ENCODE data around the gene GPR137B. TPM values are rescaled to one million over a fixed set of nuclear protein-coding genes. Genes with fewer than 3 reads are reported as not detected.

Gene GPR137B
- total and polyA plus RNA-seq, 2 donors (not counting 1 experiment from before 2014, with no cell fraction given), result 12.9 to 13.6 TPM

DNA sequence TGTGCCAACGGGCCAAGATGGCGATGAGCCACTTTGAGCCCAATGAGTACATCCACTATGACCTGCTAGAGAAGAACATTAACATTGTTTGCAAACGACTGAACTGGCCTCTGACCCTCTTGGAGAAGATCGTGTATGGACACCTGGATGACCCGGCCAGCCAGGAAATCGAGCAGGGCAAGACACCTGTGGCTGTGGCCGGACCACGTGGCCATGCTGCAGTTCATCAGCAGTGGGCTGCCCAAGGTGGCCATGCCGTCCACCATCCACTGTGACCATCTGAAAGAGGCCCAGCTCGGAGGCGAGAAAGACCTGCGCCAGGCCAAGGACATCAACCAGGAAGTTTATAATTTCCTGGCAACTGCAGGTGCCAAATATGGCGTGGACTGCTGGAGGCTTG is 32.2 kb upstream of the GPR137B start:
- Histone ChIP-seq H3K4me2 (ENCODE audit: extremely low read depth, insufficient read depth, low read length) (no peak overlapping the region), H4K20me1 (ENCODE audit: control insufficient read depth, extremely low read depth, insufficient read depth, low read length) (no peaks in the 10 kb centered on the region), H3K4me3 (replicated peaks in 1 of 4; ENCODE audit: control extremely low read depth in 1 of 4, insufficient read depth in 1 of 4, low read depth in 3 of 4, low read length in 4 of 4) (no peak overlapping the region), H3K4me1 (ENCODE audit: control insufficient read depth, extremely low read depth, insufficient read depth, low read length) (no peaks in the 10 kb centered on the region), H3K9ac (ENCODE audit: insufficient read depth, low read length) (no peak overlapping the region), H3K36me3 (ENCODE audit: control insufficient read depth, insufficient read depth, low read length) (no peaks in the 10 kb centered on the region), H3K79me2 (ENCODE audit: control insufficient read depth, insufficient read depth, low read length) (no peaks in the 10 kb centered on the region), H2AFZ (ENCODE audit: low read length) (no peak overlapping the region), H3K9me3 (ENCODE audit: control insufficient read depth, insufficient read depth, low read depth, low read length) (no peaks in the 10 kb centered on the region), H3K27ac (ENCODE audit: insufficient read depth, low read length) (no peak overlapping the region), H3K27me3 (ENCODE audit: control insufficient read depth, insufficient read depth, low read length) (no peaks in the 10 kb centered on the region)
- no peak for TF ChIP-seq EZH2 (IDR thresholded peaks at IDR 0.05; ENCODE audit: low read length, missing control alignments)
- TF ChIP-seq, protein P1, sequence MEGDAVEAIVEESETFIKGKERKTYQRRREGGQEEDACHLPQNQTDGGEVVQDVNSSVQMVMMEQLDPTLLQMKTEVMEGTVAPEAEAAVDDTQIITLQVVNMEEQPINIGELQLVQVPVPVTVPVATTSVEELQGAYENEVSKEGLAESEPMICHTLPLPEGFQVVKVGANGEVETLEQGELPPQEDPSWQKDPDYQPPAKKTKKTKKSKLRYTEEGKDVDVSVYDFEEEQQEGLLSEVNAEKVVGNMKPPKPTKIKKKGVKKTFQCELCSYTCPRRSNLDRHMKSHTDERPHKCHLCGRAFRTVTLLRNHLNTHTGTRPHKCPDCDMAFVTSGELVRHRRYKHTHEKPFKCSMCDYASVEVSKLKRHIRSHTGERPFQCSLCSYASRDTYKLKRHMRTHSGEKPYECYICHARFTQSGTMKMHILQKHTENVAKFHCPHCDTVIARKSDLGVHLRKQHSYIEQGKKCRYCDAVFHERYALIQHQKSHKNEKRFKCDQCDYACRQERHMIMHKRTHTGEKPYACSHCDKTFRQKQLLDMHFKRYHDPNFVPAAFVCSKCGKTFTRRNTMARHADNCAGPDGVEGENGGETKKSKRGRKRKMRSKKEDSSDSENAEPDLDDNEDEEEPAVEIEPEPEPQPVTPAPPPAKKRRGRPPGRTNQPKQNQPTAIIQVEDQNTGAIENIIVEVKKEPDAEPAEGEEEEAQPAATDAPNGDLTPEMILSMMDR (conservative IDR thresholded peaks at IDR 0.05 in 1 of 2, IDR thresholded peaks at IDR 0.05 in 1 of 2; ENCODE audit: low read depth in 1 of 2, low read length in 2 of 2), result no peak
- no peak for DNase-seq (ENCODE audit: low read depth in 2 of 2)

DNA sequence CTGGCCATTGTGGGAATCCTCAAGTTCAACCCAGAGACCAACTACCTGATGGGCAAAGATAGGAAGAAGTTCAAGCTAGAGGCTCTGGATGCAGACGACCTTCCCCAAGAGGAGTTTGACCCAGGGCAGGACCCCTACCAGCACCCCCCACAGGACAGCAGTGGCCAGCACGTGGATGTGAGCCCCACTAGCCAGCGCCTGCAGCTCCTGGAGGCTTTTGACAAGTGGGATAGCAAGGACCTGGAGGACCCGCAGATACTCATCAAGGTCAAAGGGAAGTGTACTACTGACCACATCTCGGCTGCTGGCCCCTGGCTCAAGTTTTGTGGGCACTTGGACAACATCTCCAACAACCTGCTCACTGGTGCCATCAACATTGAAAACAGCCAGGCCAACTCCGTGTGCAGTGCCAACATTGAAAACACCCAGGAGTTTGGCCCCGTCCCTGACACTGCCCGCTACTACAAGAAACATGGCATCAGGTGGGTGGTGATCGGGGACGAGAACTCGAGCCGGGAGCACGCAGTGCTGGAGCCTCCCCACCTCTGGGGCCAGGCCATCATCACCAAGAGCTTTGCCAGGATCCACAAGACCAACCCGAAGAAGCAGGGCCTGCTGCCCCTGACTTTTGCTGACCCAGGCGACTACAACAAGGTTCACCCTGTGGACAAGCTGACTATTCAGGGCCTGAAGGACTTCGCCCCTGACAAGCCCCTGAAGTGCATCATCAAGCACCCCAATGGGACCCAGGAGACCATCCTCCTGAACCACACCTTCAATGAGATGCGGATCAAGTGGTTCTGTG is 30.6 kb upstream of the GPR137B start:
- Histone ChIP-seq H3K79me2 (ENCODE audit: control insufficient read depth, insufficient read depth, low read length) (no peaks in the 10 kb centered on the region), H3K27me3 (ENCODE audit: control insufficient read depth, insufficient read depth, low read length) (no peaks in the 10 kb centered on the region), H2AFZ (ENCODE audit: low read length) (no peak overlapping the region), H3K27ac (ENCODE audit: insufficient read depth, low read length) (no peak overlapping the region), H3K4me3 (replicated peaks in 1 of 4; ENCODE audit: control extremely low read depth in 1 of 4, insufficient read depth in 1 of 4, low read depth in 3 of 4, low read length in 4 of 4) (no peak overlapping the region), H3K4me1 (ENCODE audit: control insufficient read depth, extremely low read depth, insufficient read depth, low read length) (no peaks in the 10 kb centered on the region), H3K4me2 (ENCODE audit: extremely low read depth, insufficient read depth, low read length) (no peak overlapping the region), H4K20me1 (ENCODE audit: control insufficient read depth, extremely low read depth, insufficient read depth, low read length) (no peaks in the 10 kb centered on the region), H3K9ac (ENCODE audit: insufficient read depth, low read length) (no peak overlapping the region), H3K9me3 (ENCODE audit: control insufficient read depth, insufficient read depth, low read depth, low read length) (no peaks in the 10 kb centered on the region), H3K36me3 (ENCODE audit: control insufficient read depth, insufficient read depth, low read length) (no peaks in the 10 kb centered on the region)
- DNase-seq (ENCODE audit: low read depth in 2 of 2), result no peak
- TF ChIP-seq EZH2 (IDR thresholded peaks at IDR 0.05; ENCODE audit: low read length, missing control alignments), result no peak
- TF ChIP-seq, protein P1 (conservative IDR thresholded peaks at IDR 0.05 in 1 of 2, IDR thresholded peaks at IDR 0.05 in 1 of 2; ENCODE audit: low read depth in 1 of 2, low read length in 2 of 2), result no peak

DNA sequence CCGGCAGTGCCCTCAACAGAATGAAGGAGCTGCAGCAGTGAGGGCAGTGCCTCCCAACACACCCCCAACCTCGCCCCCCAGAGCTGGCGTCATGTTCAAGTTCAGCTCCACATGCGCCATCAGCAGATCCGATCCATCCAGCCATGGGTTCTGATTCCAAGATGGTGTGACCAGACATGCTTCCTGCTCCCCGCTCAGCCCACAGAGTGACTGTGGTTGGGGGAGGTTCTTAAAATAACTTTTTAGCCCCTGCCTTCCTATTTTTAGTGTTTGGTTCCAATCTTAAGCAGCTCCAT is 30.1 kb upstream of the GPR137B start:
- Histone ChIP-seq H3K4me1 (ENCODE audit: control insufficient read depth, extremely low read depth, insufficient read depth, low read length) (no peaks in the 10 kb centered on the region), H3K4me3 (replicated peaks in 1 of 4; ENCODE audit: control extremely low read depth in 1 of 4, insufficient read depth in 1 of 4, low read depth in 3 of 4, low read length in 4 of 4) (no peak overlapping the region), H4K20me1 (ENCODE audit: control insufficient read depth, extremely low read depth, insufficient read depth, low read length) (no peaks in the 10 kb centered on the region), H3K9me3 (ENCODE audit: control insufficient read depth, insufficient read depth, low read depth, low read length) (no peaks in the 10 kb centered on the region), H3K4me2 (ENCODE audit: extremely low read depth, insufficient read depth, low read length) (no peak overlapping the region), H2AFZ (ENCODE audit: low read length) (no peak overlapping the region), H3K27ac (ENCODE audit: insufficient read depth, low read length) (no peak overlapping the region), H3K9ac (ENCODE audit: insufficient read depth, low read length) (no peak overlapping the region), H3K36me3 (ENCODE audit: control insufficient read depth, insufficient read depth, low read length) (no peaks in the 10 kb centered on the region), H3K79me2 (ENCODE audit: control insufficient read depth, insufficient read depth, low read length) (no peaks in the 10 kb centered on the region), H3K27me3 (ENCODE audit: control insufficient read depth, insufficient read depth, low read length) (no peaks in the 10 kb centered on the region)
- DNase-seq (ENCODE audit: low read depth in 2 of 2), result no peak
- TF ChIP-seq, protein P1 (conservative IDR thresholded peaks at IDR 0.05 in 1 of 2, IDR thresholded peaks at IDR 0.05 in 1 of 2; ENCODE audit: low read depth in 1 of 2, low read length in 2 of 2), result no peak

Data from fibroblast of lung (primary cell).